GM23338 (cell line): ENCODE data around the gene SCTR. TPM values are rescaled to one million over a fixed set of nuclear protein-coding genes. Genes with fewer than 3 reads are reported as not detected.

ENCODE experiments used
- ATAC-seq: fragments of 200-7000 bp; cut with Tn5 transposase; 3 replicates; pipeline ENCODE4 v1.9.1; 2020
- DNase-seq: peaks from one replicate; pipeline ENCODE4 v3.0.0-alpha.2; 2015; ENCODE audit warnings: low spot score
- H2AFZ ChIP-seq: fragments of 200-600 bp; sonication (generic); 2 replicates; pipeline ENCODE4 v1.8.0; 2016; ENCODE audit warnings: antibody characterized with exemption, mild to moderate bottlenecking, moderate library complexity
- H3F3A ChIP-seq: fragments of 200-600 bp; sonication (generic); replicated peaks from 2 replicates; pipeline ENCODE4 v1.8.0; 2017; ENCODE audit warnings: antibody characterized with exemption, mixed run types, low read depth
- H3K27ac ChIP-seq: fragments of 200-600 bp; sonication (generic); 2 replicates; pipeline ENCODE4 v1.6.1; 2016; ENCODE audit warnings: low read depth
- H3K27me3 ChIP-seq: fragments of 200-600 bp; sonication (generic); 2 replicates; pipeline ENCODE4 v1.8.0; 2016; ENCODE audit warnings: mild to moderate bottlenecking, mixed run types, moderate library complexity; ENCODE audit not compliant: insufficient read depth
- H3K36me3 ChIP-seq: fragments of 200-600 bp; sonication (generic); 2 replicates; pipeline ENCODE4 v1.8.0; 2016; ENCODE audit warnings: mild to moderate bottlenecking; ENCODE audit not compliant: insufficient read depth
- H3K4me1 ChIP-seq: fragments of 200-600 bp; sonication (generic); 2 replicates; pipeline ENCODE4 v1.8.0; 2016; ENCODE audit warnings: mild to moderate bottlenecking, moderate library complexity; ENCODE audit not compliant: insufficient read depth
- H3K4me2 ChIP-seq: fragments of 200-600 bp; sonication (generic); 2 replicates; pipeline ENCODE4 v1.7.1; 2017; ENCODE audit warnings: mixed run types
- H3K4me3 ChIP-seq: fragments of 200-600 bp; sonication (generic); 2 replicates; pipeline ENCODE4 v1.6.1; 2016; ENCODE audit warnings: mixed run types
- H3K79me2 ChIP-seq: fragments of 200-600 bp; sonication (generic); replicated peaks from 2 replicates; pipeline ENCODE4 v1.8.0; 2017; ENCODE audit warnings: mild to moderate bottlenecking; ENCODE audit not compliant: insufficient read depth
- H3K9me2 ChIP-seq: fragments of 200-600 bp; sonication (generic); 2 replicates; pipeline ENCODE4 v1.8.0; 2017; ENCODE audit not compliant: insufficient read depth
- H4K20me1 ChIP-seq: fragments of 200-600 bp; sonication (generic); replicated peaks from 2 replicates; pipeline ENCODE4 v1.8.0; 2017; ENCODE audit warnings: mild to moderate bottlenecking; ENCODE audit not compliant: insufficient read depth
- H3K27ac Mint-ChIP-seq: 2 replicates; pipeline ENCODE4 v1.8.0; 2020; ENCODE audit warnings: inconsistent platforms, mild to moderate bottlenecking, moderate library complexity, mixed read lengths
- H3K27me3 Mint-ChIP-seq: 3 replicates; pipeline ENCODE4 v1.8.0; 2022; ENCODE audit warnings: low read depth, mild to moderate bottlenecking, moderate library complexity, mixed read lengths, inconsistent platforms; ENCODE audit not compliant: insufficient read depth, poor library complexity
- H3K36me3 Mint-ChIP-seq: 3 replicates; pipeline ENCODE4 v1.8.0; 2021; ENCODE audit warnings: low read depth, mild to moderate bottlenecking, inconsistent platforms, moderate library complexity, mixed read lengths
- H3K4me1 Mint-ChIP-seq: 3 replicates; pipeline ENCODE4 v1.8.0; 2020; ENCODE audit warnings: mild to moderate bottlenecking, inconsistent platforms, mixed read lengths
- H3K4me3 Mint-ChIP-seq: 3 replicates; pipeline ENCODE4 v1.8.0; 2021; ENCODE audit warnings: moderate library complexity, mild to moderate bottlenecking, inconsistent platforms, mixed read lengths
- H3K9me3 Mint-ChIP-seq: 3 replicates; pipeline ENCODE4 v1.8.0; 2020; ENCODE audit warnings: moderate library complexity, mild to moderate bottlenecking, inconsistent platforms, mixed read lengths
- EZH2phosphoT487 ChIP-seq: fragments of 200-600 bp; sonication (generic); IDR thresholded peaks from one replicate; pipeline ENCODE4 v1.8.1; 2018; ENCODE audit warnings: antibody characterized with exemption; ENCODE audit not compliant: unreplicated experiment
- NANOG ChIP-seq: IDR thresholded peaks from 2 replicates; pipeline ENCODE4 v1.6.1; 2016; ENCODE audit warnings: antibody characterized with exemption, borderline replicate concordance
- POLR2AphosphoS5 ChIP-seq: IDR thresholded peaks from 2 replicates; pipeline ENCODE4 v1.6.1; 2016; ENCODE audit warnings: antibody characterized with exemption, low read depth
- STAT1 ChIP-seq: IDR thresholded peaks from one replicate; pipeline ENCODE4 v1.6.1; 2016; ENCODE audit warnings: antibody characterized with exemption; ENCODE audit not compliant: unreplicated experiment
- ZNF114 ChIP-seq: fragments of 250-450 bp; sonication (Bioruptor Pico); IDR thresholded peaks from 2 replicates; pipeline ENCODE4 v1.5.0; 2020; ENCODE audit warnings: mild to moderate bottlenecking, moderate library complexity
- ZNF331 ChIP-seq: fragments of 250-450 bp; sonication (Bioruptor Pico); IDR thresholded peaks from 2 replicates; pipeline ENCODE4 v1.5.0; 2020; ENCODE audit warnings: low read depth, mild to moderate bottlenecking, moderate library complexity
- ZNF462 ChIP-seq: fragments of 250-450 bp; sonication (Bioruptor Pico); IDR thresholded peaks from 2 replicates; pipeline ENCODE4 v1.5.0; 2020; ENCODE audit warnings: mild to moderate bottlenecking, moderate library complexity
- polyA plus RNA-seq: library from polyadenylated mRNA; unstranded; fragments of >200 nt; fragmentation: Nextera tagmentation; extraction: Ambion mirVana; gene quantifications from 2 replicates; pipeline ENCODE4 v1.2.1, GENCODE V29; 2016
- total RNA-seq: library from RNA; depleted of rRNA; stranded (reverse); fragments of >200 nt; shearing (Covaris generic); gene quantifications from 2 replicates; pipeline ENCODE4 v1.2.3, GENCODE V29; 2014
- TF ChIP-seq, protein P1 (sequence below), 2 experiments: fragments of 200-600 bp in 1 of 2; sonication (generic) in 1 of 2; conservative IDR thresholded peaks; 2 replicates each; pipeline versions ENCODE4 v1.5.1 to v1.6.1; 2016 to 2017; ENCODE audit warnings: antibody characterized with exemption in 2 of 2, low read depth in 2 of 2, mild to moderate bottlenecking in 2 of 2, moderate library complexity in 1 of 2

SCTR gene
- total and polyA plus RNA-seq, 2 experiments from 2014 or later = not detected

DNA sequence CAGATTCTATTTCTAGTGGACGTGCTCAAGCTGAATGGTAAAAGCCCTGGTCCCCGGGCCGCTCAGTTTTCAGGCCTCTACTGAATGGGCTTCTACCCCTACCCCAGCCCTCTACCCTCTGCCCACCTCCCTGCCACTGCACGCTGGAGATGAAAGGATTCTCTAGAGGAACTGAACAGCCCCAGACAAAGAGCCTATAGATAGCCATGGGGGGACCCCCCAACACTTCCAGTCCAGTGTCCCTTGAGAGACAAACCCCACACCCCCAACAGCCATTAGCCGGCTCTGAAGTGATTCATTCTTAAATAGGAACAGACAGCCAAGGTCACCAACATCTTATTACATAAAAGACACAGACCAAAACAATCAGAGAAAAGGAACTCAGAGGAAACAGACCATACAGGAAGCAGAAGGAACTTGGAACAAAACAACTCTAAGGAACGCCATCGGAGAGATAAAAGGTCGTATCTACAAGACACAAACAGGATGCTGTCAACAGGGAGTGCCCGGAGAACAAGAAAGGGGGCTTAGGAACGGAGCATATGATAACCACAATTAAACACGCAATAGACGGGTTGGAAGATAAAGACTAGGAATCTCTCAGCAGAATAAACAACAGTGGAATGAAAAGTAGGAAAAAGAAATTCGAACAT lies 69.1 kb downstream of the SCTR start (continued):
- TF ChIP-seq ZNF462 (CRISPR knock-in tag) = no peak
- no peak for TF ChIP-seq ZNF114 (CRISPR knock-in tag)

DNA sequence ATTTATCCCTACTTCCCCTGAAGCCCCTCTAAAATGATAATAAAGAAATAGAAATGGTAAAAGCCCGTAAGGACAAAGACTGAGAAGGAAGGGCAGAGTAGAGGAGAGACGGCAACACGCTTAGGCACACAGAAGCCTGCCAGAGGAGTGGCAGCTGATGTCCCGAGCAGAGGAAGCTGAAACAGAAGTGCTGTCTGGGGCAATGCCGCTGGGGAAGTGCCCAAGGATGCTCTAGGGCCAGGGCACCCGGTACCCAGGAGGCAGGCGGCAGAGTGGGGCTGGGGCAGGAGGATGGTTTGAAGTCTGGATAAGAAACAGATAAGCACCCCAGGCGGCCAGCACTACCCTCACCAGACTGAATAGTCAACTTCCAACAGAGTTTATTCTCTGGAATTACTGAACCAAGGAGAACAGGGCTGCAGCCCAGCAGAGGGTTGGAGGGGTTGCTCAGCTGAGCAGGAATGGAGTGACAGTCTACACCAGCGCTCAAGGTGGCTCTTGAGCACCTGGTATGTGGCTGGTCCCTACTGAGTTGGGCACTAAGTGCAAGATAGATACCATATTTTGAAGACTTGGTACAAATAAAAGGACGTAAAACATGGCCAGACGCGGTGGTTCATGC lies 70.2 kb downstream of the SCTR start:
- H3K27me3 ChIP-seq = no peaks in the 10 kb centered on the region
- H3K36me3 ChIP-seq = no peaks in the 10 kb centered on the region
- H3K4me3 ChIP-seq = no peak overlapping the region
- no peak for ATAC-seq
- no peaks in the 10 kb centered on the region for H3K79me2 ChIP-seq
- no peak overlapping the region for H3K4me2 ChIP-seq
- no peak overlapping the region for H2AFZ ChIP-seq
- Mint-ChIP-seq H3K4me1 (peaks cover 11% of the 10 kb centered on the region), H3K4me3 (no peak overlapping the region), H3K27ac (no peak overlapping the region), H3K9me3 (no peaks in the 10 kb centered on the region), H3K27me3 (peaks cover 8% of the 10 kb centered on the region), H3K36me3 (no peaks in the 10 kb centered on the region)
- H3K4me1 ChIP-seq = peaks cover 12% of the 10 kb centered on the region
- H4K20me1 ChIP-seq = 0 out of 2 replicates have a peak, but pooled peaks cover 3% of the 10 kb centered on the region
- H3K27ac ChIP-seq = no peak overlapping the region
- H3F3A ChIP-seq = no peaks in the 10 kb centered on the region
- no peaks in the 10 kb centered on the region for H3K9me2 ChIP-seq
- no peak for DNase-seq
- TF ChIP-seq ZNF114 (CRISPR knock-in tag) = no peak
- no peak for TF ChIP-seq POLR2AphosphoS5
- TF ChIP-seq, protein P1, sequence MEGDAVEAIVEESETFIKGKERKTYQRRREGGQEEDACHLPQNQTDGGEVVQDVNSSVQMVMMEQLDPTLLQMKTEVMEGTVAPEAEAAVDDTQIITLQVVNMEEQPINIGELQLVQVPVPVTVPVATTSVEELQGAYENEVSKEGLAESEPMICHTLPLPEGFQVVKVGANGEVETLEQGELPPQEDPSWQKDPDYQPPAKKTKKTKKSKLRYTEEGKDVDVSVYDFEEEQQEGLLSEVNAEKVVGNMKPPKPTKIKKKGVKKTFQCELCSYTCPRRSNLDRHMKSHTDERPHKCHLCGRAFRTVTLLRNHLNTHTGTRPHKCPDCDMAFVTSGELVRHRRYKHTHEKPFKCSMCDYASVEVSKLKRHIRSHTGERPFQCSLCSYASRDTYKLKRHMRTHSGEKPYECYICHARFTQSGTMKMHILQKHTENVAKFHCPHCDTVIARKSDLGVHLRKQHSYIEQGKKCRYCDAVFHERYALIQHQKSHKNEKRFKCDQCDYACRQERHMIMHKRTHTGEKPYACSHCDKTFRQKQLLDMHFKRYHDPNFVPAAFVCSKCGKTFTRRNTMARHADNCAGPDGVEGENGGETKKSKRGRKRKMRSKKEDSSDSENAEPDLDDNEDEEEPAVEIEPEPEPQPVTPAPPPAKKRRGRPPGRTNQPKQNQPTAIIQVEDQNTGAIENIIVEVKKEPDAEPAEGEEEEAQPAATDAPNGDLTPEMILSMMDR (conservative IDR thresholded peaks at IDR 0.05; ENCODE audit: low read depth in 2 of 2) = no peak
- no peak for TF ChIP-seq ZNF331 (CRISPR knock-in tag)
- TF ChIP-seq NANOG = no peak
- no peak for TF ChIP-seq STAT1
- no peak for TF ChIP-seq EZH2phosphoT487
